ENCODE results near the gene TMPRSS15.

Gene TMPRSS15

GRCh38 chr21:18340387-18340942 is 63.1 kb downstream of the TMPRSS15 start:
- DNase-seq, result no peak

GRCh38 chr21:18335651-18336236 is 67.8 kb downstream of the TMPRSS15 start:
- DNase-seq, result no peak

GRCh38 chr21:18334066-18334465 is 69.5 kb downstream of the TMPRSS15 start:
- peak; percentile 54 for DNase-seq

DNA sequence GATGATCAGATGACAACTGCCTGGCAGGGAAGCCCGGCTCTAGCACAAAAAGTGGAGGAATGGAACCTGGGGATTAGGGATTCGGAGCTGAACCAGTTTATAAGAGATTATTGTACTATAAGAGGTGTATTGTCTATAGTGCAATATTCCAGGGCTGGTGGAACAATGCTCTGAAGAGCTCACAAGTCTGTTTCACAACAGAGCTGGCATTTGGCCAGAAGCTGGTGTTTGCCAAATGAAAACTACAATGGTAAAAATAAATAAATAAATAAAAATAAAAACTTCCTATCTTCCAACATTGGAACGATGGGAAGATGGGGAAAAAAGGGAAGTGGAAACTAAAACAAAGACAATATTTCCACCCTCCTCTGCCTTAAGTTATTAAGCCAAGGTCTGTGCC is 85.4 kb downstream of the TMPRSS15 start:
- peak; percentile 33 for DNase-seq

DNA sequence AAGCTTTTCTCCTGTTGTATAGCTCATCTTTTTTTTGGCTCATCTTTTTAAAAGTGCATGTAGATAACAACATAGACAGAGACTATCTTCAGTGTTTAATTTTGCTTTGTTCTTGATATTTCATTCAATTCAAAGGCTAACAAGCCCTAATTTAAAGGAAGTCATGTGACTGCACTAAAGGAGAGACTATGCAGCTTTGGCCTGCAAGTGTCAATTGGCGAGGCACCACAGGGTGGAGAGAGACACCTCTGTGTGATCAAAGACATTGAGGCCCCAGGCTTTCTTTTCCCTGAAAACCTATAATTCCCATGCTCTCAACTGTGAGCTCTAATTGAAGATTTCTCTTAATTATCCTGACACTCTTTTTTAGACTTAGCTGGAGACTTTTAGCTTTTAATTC is 105.4 kb downstream of the TMPRSS15 start:
- peak; percentile 91 for DNase-seq

GRCh38 chr21:18294100-18294499 is 109.5 kb downstream of the TMPRSS15 start:
- no peak for DNase-seq

DNA sequence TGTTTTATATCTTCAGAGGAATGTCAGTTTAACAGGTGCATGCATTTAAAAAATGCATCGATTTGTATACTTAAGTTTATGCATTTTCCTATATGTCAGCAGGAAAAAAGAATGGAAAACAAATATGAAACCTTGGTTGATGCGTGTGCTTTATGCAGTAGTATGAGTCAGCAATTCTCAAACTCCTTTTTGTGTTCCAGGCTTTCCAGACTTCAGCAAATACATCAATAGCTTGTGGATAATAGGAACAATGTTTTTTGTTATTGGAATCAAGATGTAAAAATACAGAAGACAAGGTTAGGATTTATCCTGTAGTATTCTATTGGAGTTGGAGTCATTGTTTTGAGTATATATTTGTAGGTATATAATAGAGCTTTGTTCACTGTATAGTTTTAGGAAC is 113.7 kb downstream of the TMPRSS15 start:
- peak; percentile 15 for DNase-seq

DNA sequence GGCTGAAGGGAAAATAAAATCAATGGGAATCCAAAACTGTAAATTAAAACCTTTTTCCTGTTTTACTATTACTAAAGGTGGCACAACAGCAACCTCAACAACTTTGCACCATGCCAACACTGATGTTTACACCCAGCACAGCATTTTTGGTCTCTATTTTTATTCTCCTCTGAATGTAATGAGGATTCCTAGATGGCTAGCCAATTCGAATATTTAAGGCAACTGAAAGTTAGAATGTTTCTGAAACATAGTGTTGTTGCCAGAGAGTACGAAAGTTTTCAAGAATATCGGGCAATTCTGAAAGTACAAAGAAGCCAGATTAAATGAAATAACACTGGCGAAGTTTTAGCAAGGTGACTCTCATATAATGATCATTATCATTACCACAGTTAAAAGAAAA is 118.2 kb downstream of the TMPRSS15 start:
- no peak for DNase-seq

DNA sequence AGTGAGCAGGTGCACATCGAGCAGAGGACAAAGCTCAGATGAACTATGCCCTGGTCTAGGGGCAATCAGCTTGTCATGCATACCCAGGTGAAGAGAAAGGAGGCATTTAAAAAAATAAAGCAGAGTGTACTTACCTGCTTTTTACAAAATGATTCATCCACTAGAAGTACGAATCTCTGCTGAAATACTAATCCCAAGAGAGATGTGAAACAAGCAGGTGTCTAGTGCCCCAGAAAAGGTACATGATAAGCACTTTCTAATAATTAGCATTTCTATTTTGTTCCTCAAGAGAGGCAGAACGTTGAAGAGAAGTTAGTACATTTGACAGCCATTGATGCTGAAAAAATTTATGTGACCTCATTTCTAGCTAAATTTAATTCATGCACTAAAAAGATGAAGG is 127.8 kb downstream of the TMPRSS15 start:
- DNase-seq, result peak; percentile 24

DNA sequence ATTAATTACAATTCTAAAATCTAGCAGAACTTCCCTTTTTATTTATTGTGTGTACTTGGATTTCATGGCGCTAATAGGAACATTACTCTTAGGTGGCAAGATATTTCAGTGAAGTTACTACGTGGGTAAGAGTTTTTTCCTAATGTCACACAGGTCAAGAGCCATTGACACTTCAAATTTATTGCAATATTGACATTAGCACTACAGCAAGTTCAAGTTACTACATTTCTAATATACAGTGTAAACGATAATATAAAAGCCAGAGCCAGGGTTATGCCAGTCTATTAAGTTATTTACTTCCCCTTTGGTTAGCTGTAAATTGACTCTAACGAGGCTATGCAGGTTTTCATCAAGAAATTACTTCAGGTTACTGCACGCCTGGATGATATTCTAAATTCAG is 129.2 kb downstream of the TMPRSS15 start:
- peak; percentile 36 for DNase-seq

GRCh38 chr21:18273400-18273799 is 130.2 kb downstream of the TMPRSS15 start:
- no peak for DNase-seq

- DNase-seq, result no peak
These were observed 133.7 kb downstream of the TMPRSS15 start for GRCh38 chr21:18269856-18270255.

- DNase-seq, result no peak
These were observed 134.7 kb downstream of the TMPRSS15 start for GRCh38 chr21:18268906-18269305.

- DNase-seq, result no peak
These were observed 136.1 kb downstream of the TMPRSS15 start for GRCh38 chr21:18267496-18267895.

DNA sequence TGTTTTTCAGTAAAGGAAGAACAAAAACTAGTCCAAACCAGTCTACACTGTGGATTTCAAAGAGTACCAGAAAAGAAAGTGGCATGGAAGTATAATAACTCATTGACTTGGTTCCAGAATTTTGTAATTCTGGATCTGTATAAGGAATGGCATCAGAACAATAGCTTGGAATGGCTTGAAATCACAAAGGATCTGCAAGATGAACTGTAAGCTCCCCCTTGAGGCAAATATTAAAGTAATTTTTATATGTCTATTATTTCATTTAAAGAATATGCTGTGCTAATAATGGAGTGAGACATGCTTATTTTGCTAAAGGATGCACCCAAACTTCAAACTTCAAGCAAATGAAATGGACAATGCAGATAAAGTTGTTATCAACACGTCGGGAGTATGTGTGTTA is 137.6 kb downstream of the TMPRSS15 start:
- no peak for DNase-seq

DNA sequence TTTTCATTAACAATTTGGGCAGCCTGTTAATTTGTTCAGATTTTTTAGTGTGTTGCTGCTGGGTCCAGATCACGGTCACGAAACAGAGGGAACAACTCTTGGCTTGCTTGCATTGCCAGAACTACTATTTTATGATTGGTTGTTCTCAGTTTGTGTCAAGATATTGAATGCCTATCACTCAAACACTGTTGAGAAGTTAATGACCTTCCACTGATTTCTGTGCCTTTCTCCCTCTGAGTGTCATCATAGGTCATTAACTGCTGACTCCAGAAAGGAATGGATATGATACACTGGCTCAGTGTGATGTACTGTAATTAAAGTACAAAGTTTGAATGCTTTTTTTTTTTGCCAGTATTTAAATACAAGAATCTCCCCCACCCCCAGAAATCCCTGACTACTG is 149.8 kb downstream of the TMPRSS15 start:
- peak; percentile 12 for DNase-seq

GRCh38 chr21:18253221-18253620 is 150.4 kb downstream of the TMPRSS15 start:
- no peak for DNase-seq

DNA sequence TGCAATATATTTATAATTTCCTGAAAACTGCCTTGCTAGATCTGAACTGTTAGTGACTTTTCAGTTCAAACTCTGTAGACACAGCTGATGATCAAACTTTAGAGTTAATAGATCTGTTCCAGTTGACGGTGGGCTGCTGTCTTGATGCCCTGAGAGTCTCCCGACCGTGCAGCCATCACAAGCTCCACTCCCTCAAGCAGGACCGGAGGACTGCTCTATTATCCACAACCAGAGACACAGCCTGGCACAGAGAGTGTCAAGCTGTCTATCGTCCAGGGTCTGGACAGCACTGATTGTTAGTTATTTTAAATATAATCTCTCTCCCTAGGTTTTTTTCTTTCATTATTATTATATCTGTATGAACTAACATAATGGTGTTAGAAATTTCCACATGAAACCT is 150.9 kb downstream of the TMPRSS15 start:
- peak; percentile 32 for DNase-seq

DNA sequence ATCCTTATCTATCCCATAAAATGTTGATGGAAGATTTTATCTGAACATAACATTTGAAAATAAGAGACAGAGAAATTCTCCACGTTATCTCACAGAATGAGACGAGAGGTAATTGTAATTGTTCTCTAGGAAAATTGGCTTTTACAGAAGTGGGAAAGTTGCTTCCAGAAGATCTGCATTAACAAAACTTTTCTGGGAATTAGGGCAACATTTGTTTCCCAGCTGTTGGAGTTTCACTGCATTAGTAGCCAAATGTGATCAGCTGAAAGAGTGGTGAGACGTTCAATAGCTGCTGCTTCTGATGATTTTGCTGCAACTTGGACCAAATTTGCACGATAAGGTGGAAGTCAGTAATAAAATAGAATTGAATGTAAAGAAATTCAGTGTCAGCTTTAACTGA is 151.3 kb downstream of the TMPRSS15 start:
- DNase-seq, result no peak

- peak; percentile 54 for DNase-seq
These were observed 152.5 kb downstream of the TMPRSS15 start for GRCh38 chr21:18251065-18251464.

- peak; percentile 83 for DNase-seq
These were observed 153.9 kb downstream of the TMPRSS15 start for GRCh38 chr21:18249672-18250071.

- peak; percentile 74 for DNase-seq
These were observed 155.4 kb downstream of the TMPRSS15 start for GRCh38 chr21:18248171-18248570.

GRCh38 chr21:18245464-18245967 is 158.1 kb downstream of the TMPRSS15 start:
- DNase-seq, result peak; percentile 89

GRCh38 chr21:18244671-18245463 is 158.7 kb downstream of the TMPRSS15 start, which contains the start of gene CHODL:
CHODL (plus strand) TSS chr21:18244833; CDS start chr21:18245224, 391 bp downstream.
- peak; percentile 86 for DNase-seq

All from NCI-H69 (cell line).